GM19025 (cell line): Measurements from ENCODE around the gene FREM1.
"Not testable (repeated sequence)": the region's sequence is repeated elsewhere in the genome, so short reads cannot be mapped to it uniquely, and the experiment has no call there.

Source experiments
- ATAC-seq: cut with Tn5 transposase; IDR thresholded peaks from one replicate; pipeline ENCODE4 v1.9.1; 2021; ENCODE audit warnings: mild to moderate bottlenecking, low read depth, moderate library complexity; ENCODE audit not compliant: unreplicated experiment

FREM1 gene, protein sequence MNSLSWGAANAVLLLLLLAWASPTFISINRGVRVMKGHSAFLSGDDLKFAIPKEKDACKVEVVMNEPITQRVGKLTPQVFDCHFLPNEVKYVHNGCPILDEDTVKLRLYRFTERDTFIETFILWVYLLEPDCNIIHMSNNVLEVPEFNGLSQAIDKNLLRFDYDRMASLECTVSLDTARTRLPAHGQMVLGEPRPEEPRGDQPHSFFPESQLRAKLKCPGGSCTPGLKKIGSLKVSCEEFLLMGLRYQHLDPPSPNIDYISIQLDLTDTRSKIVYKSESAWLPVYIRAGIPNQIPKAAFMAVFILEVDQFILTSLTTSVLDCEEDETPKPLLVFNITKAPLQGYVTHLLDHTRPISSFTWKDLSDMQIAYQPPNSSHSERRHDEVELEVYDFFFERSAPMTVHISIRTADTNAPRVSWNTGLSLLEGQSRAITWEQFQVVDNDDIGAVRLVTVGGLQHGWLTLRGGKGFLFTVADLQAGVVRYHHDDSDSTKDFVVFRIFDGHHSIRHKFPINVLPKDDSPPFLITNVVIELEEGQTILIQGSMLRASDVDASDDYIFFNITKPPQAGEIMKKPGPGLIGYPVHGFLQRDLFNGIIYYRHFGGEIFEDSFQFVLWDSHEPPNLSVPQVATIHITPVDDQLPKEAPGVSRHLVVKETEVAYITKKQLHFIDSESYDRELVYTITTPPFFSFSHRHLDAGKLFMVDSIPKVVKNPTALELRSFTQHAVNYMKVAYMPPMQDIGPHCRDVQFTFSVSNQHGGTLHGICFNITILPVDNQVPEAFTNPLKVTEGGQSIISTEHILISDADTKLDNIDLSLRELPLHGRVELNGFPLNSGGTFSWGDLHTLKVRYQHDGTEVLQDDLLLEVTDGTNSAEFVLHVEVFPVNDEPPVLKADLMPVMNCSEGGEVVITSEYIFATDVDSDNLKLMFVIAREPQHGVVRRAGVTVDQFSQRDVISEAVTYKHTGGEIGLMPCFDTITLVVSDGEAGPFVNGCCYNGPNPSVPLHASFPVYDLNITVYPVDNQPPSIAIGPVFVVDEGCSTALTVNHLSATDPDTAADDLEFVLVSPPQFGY (N-terminal part only)

DNA sequence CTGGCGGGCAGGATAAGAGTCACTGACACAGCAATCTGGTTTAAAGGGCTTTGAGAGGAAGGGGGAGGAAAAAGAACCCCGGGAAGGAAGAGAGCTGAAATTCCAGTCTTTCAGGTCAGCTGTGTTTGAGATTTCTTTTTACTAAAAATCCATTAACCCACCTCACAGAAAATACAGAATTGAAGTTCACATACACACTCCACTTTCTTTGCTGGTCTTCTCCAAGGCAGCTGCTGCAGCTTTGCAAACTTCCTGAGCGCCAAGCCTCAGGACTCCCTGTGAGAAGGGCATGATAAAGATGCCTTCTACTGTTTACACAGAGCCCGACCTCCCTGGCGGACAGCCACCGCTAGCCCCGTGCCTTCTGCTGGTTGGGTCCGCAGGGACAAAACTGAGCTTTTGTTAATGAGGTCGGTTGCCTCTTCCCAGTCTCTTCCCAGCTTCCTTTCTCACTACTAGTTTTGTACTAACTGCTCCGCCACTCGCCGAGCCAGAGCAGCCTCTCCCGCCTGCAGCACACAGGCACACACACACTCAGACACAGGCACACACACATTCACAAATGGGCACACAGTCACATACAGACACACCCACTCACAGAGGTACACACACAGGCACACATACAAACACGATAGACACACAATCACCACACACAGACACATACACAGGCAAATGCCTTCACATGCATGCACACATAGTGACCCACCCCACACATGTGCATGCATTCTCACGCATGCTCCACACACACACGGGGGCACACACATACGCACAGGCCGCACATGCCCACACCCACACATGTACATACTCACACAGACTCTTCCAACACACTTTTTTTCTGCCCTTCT lies at the start of gene FREM1:
Gene FREM1, minus strand, starts transcription at position 468 of the 845 bp plus-strand sequence. CDS start 41,451 bp downstream, outside the sequence.
- no peak for ATAC-seq

DNA sequence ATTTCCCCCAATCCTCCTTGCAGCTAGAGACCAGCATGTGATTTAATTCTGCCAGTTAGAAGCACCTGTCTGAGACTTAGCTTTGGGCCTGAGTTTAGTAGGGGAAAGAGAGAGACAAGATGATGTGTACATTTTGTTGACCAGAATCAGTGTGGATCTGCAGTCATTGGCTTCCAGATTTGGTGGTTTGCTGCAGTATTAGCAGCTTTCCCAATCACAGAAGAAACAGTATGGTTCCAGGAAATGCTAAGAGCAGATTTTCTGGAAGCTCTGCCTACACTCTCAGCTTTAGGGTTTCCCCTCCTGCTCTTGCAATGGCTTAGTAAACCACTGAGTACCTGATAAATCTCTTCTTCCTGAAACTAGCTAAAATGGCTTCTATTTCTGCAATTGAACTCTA lies 48.8 kb upstream of the FREM1 start:
- ATAC-seq = no peak

DNA sequence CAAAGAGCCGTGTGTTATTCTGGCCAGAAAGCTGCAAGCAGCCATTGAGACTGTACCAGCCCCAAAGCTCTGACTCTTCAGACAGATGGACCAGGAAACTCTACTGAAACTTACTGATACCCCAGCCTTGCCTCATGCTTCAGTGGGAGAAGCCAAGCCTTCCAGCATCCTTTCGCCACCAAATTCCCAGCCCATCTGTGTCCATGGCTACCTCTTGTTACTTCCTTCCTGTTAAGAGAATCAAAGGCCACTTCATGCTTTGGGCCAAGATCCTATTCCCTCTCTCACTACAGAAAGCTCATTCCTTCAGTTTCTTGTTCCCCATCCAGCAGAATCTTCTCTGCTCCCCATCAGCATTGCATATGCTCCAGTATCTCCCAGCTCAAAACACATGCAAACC lies 46.9 kb upstream of the FREM1 start:
- no peak for ATAC-seq

DNA sequence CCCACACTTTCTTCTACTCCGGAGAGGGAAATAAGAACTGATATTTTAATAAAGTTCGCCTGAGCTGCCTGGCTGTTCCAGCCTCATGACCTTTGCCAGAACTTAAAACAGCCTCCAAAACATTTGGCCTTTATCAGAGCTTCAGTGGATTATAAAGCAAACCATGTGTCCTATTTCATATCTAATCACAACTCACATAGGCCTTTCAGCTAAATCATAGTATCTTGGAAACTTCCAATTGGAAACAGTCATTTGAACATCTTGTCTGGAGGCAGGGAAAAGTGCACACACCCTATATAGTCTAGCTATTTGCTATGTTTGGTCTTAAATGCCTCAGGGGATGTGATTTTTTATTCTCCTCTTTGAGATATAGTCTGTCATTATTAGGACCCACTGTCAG lies 46.0 kb upstream of the FREM1 start:
- ATAC-seq = no peak

DNA sequence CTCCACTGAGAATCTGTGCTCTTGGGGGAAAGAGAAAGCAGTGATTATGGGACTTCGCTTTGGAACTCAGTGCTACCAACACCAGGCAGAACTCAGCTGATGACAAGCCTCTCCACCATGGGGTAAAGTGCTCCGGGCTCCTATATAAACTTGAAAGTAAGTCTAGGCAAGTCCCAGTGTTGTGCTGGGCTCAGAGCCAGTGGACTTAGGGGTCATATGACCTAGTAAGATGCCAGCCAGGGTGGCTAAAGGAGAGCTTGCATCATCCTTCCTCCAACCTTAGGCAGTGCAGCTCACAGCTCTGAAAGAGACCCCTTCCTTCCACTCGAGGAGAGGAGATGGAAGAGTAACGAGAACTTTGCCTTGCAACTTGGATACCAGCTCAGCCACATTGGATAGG lies 35.1 kb upstream of the FREM1 start:
- no peak for ATAC-seq

DNA sequence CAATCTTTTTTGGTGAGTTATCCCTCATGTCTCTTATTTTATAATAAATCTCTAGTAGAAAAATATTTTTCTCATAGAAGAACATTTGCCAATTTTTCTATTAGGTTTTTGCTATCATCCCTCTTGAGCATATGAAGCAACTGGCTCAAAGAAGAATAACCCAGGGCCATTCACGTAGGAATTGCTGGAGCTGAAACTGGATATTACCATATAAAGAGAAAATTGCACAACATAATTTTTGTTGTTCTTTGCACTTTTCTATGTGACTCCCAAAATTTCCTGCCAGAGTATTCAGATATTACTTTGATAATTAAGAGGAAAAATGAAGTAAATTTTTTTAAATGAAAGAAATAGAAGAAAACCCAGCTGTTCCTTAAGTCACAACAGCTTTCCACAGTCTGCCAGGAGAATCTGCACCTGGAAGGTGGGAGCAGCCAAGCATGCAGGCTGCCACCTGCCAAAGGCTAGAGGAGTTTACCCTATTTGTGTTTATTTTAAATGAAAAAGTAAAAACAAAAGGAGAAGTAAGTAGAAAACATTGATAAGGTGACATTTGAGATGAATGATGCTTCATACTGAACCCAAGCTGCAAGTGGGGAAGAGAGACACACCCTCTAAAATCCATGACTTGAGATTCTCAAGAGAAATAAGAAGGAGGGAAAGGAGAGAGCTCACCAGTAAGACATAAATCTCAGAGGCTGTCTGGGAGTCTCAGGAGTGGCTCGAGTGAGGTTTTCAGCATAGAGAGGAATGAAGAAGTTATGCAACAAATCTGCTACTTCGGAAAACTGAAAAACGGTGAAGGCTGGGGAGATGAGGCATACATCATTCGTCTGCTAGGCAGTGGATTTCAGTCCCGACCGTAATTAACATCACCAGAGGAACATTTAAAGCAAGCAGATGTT lies 31.5 kb upstream of the FREM1 start:
- ATAC-seq = no peak

DNA sequence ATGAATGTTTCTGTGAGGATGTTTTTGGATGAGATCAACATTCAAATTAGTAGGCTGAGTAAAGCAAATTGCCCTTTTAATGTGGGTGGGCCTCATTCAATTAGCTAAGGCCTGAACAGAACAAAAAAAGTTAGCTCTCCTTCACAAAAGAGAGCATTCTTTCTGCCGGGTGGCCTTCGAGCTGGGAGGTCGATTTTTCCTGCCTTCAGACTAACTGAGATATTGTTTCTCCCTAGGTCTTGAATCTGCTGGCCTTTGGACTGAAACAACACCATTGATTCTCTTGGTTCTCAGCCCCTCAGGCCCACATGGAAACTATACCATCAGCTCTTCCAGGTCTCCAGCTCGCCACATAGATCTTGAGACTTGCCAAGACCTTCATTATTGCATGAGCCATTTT lies 29.1 kb upstream of the FREM1 start:
- no peak for ATAC-seq

DNA sequence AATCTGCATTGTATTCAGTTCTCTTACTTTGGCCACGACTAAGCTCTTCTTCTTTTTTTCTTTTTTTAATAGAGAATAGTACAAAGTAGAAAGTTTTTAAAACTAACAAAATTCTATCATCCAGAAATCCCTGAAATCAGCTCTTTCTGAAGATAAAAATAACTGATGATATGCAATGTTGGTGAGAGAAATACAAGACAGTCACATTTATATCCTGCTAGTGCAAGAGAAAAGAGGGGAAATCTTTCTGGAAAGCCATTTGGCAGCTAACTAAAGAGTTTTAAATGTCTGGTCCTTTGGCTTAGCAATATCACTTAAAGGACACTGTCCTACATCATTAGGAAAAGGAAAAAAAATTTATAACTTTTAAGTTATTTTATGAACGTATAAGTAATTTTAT lies 27.0 kb upstream of the FREM1 start:
- no peak for ATAC-seq

DNA sequence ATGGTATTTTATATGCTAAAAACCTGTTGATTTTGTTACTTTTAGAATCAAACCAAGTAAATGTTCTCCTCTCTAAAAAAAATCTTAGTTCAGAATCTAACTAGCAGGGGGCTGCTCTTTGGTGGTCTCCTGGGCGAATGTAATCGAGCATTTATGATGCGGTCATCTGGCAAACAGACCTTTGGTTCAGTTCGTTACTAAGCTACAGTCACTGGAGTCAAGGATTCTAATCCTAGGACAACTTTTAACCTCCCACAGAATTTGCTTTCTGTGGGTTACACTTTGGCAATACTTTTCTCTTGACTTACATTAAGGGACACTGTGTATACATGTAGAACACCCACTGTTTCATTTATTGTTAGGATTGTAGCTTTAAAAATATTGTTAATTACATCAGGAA lies 26.3 kb upstream of the FREM1 start:
- no peak for ATAC-seq

DNA sequence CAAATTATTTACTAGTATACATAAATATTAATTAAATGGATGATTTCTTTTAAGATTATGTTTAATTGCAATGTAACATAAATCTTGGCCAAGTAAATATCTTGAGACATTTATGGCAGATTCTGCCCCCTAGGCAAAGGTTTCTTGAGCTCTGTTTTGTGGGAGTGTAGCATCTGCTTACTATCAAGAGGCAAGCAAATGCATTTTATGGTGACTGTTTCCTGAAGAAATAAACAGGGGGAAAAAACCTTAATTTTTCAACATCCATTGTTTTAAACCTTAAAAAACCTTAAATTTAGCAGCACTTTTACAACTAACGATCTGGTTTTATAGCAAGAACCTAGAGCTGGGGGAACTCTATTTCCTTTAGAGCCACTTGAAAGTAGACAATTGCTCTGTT lies 25.7 kb upstream of the FREM1 start:
- no peak for ATAC-seq

DNA sequence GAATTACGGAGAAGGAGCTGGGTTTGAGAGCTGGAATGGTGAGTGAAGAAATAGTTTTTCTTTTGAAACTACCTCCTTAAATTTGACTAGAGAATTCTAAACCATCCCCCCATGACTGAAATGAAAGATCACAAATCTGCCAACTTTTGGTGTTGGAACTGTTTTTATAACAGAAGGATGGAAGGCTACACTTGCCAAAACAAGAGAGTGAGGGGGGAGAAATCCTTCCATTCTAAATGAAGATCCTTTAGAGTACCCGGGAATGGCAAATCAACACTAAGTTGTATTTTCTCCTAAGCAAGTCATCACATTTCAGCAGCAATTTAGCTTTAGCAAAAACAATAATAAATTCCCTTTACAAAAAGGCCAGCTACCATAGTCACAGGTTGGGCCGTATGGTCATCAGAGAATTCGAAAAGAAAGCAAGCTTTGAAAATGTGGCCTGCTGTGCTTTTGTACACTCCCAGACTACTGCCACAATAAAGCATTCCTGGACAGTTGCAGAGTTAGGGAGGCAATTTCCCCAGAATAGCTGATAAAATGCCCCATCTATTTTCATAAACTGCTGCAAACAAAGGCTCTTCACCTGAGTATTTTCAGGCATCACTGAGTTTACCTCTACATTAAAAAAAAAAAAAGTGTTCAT lies 25.0 kb upstream of the FREM1 start:
- ATAC-seq = no peak

DNA sequence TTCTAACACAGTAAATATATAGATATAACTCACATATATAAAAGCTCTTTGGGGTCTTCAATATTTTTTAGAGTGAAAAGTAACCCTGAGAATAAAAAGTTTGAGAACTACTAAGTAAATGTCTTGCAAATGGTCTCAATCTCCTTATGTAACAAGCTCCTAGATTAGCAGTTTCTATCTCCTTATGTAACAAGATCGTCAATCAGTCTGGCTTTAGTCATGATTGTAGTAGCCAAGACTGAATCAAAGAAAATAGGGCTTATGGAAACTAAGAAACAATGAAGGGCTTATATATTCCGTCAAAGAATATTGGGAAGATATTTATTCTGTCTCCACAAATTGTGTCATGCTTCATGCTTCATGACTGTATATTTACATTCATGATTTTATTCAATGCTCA lies 22.4 kb upstream of the FREM1 start:
- ATAC-seq = no peak

DNA sequence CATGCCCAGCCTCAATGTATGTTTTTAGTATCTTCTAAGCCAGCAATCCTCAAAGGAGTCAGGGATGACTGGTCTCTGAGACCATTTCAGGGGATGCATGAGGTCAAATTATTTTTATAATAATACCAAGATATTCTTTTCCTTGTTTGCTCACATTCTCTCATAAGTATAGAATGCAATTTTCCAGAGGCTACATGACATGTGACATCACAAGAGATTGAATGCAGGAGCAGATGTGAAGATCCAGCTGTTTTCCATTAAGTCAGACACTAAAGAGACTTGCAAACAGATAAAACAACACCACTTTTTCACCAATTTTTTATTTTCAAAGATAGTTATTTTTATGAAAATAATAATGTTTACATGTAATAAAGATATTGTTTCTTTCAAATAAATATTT lies 22.0 kb upstream of the FREM1 start:
- no peak for ATAC-seq

DNA sequence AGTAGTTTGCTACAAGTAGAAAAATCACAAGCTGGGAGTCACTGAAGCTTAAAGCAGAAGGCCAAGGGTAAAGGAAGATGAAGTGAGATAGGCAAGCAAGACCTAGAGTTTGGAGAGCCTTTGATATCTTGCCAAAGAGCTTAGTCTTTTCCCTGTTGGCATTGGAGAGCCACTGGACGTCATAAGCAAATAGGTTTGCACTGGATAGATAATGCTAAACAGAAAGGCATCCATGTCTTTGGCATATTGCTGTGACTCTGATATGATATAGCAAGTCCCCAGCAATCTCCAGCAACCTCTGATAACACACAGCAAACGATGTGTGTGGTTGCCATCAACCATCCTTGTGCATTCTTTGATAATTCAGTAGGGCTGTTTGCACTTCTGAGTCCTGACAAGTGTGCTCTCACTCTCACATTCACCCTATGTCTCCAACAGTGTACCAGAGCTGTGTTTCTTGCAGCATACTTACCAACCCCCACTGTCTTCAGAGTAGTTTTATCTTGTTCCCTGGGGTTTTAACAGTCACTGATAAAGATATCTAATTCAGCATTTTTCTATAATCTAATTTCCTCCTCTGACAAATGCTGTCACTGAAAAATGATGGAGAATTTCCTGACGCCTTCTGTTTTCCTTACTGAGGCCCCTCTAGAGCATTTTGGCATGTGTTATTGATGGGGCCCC lies 16.9 kb upstream of the FREM1 start:
- no peak for ATAC-seq

DNA sequence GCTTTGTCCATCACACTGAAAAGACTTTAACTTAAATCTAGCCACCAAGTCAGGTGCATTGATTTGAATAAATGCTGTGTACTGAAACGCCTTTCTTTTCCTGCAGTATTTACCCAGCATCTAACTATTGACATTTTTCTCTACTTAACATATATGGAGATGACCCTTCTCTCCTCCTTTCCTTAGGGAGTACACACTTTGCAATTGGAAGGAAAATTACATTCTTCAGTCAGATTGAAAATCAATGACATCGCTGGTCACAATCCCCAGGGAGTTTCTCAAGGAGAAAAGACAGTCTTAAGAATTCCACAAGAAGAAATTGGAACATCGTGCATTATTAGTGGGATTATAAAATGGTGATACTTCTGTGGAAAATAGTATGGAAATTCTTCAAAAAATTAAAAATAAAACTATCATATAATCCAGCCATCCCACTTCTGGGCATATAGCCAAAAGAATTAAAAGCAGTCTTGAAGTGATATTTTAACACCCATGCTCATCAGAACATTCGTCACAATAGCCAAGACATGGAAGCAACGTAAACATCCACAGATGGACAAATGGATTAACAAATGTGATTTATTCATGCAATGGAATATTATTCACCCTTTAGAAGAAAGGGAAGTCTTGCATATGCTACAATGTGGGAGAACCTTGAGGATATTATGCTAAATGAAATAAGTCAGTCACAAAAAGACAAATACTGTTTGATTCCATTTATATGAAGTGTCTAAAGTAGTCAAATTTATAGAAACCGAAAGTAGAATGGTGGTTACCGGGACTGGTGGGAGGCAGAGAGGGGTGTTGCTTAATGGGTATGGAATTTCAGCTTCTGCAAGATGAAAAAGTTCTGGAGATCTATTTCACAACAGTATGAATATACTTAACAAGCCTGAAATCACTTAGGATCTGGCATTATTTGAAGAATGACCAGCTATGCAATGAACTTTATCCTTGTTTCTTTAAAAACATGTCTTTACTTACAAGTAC lies 14.3 kb upstream of the FREM1 start:
- ATAC-seq = no peak

DNA sequence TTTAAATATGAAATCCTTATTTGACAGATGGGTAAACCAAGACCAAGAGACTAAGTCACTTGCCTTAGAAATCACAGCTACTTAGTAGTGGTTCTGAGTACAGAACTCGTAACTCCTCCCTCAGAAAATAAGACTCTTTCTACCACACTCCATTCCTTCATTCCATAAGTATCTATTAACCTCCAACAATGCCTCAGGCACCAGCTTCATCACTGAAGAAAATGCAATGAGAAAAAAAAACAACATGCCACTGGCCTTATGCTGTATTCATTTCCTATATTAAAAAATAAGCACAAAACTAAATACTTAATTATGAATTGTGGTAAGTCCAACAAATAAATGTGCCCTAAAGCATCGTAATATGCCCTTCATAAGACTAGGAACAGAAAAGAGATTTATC lies 13.5 kb upstream of the FREM1 start:
- no peak for ATAC-seq

DNA sequence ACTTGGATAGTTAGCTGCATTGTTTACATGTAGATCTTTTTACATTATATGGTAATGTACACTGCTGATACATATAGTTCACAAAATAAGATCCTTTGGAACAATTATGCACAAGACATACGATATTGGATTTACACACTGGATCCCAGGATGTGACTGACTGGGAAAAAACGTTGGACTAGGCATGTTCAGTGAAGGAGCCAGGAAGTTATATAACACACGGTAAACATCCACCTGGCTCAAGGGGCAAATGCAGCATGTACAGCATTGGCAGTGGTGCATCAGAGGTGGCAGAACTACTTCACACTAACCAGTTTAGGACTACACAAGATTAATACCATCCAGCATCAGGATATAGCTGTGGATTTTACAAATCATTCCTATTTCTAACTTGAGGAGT lies 10.6 kb upstream of the FREM1 start:
- ATAC-seq = not testable (repeated sequence)
